Measurements from ENCODE around the gene MXRA7. TPM values are rescaled to one million over a fixed set of nuclear protein-coding genes. Genes with fewer than 3 reads are reported as not detected.

MXRA7 gene
- total RNA-seq, 4 donors from 2014 or later = 362 to 576 (median 421) TPM

DNA sequence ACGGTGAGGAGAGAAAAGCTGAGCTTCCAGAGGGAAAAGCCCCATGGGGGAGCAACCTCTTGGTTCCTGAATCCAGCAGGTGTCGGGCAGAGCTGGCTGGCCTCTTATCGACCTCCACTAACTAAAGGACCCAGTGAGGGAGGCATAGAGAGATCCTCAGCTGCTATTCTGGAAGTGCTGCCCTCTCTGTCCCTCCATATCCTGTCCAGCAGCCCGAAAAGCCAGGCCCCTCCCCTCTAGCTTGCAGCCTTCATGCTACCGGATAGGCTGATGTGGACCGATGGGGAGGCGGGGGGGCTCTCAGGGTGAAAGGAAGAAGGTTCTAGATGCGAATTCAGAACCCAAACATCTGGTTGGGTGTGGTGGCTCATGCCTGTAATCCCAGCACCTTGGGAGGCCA, 24.9 kb downstream of the MXRA7 start:
- Histone ChIP-seq H3K27me3 (no peaks in the 10 kb centered on the region), H3K27ac (peak overlapping the region; percentile 88 to 94 (median 93)), H3K36me3 (peaks cover 15 to 17% of the 10 kb centered on the region in 2 donors), H3K9me3 (no peaks in the 10 kb centered on the region), H3K4me3 (replicated peaks in 1 of 3) (no peak overlapping the region), H3K4me1 (peaks cover 31 to 83% of the 10 kb centered on the region in 2 donors)
- intact Hi-C loops (cut with DNase I) = loop anchor here (10.0 kb wide), 1 partner anchor 161 kb away; no protein-coding TSS in a partner anchor
- no peak for DNase-seq
- WGBS, 2 donors = 71 to 87% methylated on average over 8 of the region's 8 CpGs
- TF ChIP-seq, protein P1, sequence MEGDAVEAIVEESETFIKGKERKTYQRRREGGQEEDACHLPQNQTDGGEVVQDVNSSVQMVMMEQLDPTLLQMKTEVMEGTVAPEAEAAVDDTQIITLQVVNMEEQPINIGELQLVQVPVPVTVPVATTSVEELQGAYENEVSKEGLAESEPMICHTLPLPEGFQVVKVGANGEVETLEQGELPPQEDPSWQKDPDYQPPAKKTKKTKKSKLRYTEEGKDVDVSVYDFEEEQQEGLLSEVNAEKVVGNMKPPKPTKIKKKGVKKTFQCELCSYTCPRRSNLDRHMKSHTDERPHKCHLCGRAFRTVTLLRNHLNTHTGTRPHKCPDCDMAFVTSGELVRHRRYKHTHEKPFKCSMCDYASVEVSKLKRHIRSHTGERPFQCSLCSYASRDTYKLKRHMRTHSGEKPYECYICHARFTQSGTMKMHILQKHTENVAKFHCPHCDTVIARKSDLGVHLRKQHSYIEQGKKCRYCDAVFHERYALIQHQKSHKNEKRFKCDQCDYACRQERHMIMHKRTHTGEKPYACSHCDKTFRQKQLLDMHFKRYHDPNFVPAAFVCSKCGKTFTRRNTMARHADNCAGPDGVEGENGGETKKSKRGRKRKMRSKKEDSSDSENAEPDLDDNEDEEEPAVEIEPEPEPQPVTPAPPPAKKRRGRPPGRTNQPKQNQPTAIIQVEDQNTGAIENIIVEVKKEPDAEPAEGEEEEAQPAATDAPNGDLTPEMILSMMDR (IDR thresholded peaks at IDR 0.05) = no peak
- no peak for TF ChIP-seq POLR2A (IDR thresholded peaks at IDR 0.05)

DNA sequence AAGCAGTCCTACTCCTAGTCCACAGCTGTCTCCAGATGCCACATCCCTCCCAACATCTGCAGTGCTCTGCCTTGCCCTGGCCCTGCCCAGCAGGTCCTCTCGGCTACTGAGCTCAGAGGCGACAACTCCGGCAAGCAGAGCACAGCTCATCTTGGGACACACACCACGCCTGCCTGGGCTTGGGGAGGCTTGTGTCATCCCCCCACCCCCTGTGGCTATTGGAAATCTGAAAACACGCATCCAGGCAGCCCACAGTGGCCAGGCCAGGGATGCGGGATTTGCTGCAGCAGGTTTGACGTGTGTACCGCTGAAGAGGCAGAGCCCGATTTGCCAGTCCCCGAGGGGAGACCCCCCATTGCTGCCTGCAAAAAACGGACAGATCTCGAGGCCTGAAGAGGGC, 25.4 kb downstream of the MXRA7 start:
- WGBS, 2 donors = 81 to 89% methylated on average over 6 to 11 of the region's 12 CpGs
- DNase-seq = no peak
- peaks cover 15 to 20% of the 10 kb centered on the region in 2 donors for H3K36me3 ChIP-seq
- no peak for TF ChIP-seq POLR2A (IDR thresholded peaks at IDR 0.05)
- H3K4me1 ChIP-seq = peaks cover 31 to 80% of the 10 kb centered on the region in 2 donors
- peak overlapping the region in 2 of 3 donors; percentile 93 to 94 for H3K27ac ChIP-seq
- H3K27me3 ChIP-seq = no peaks in the 10 kb centered on the region
- H3K9me3 ChIP-seq = no peaks in the 10 kb centered on the region
- intact Hi-C loops (cut with DNase I) = loop anchor here (10.0 kb wide), 1 partner anchor 161 kb away; no protein-coding TSS in a partner anchor
- no peak overlapping the region for H3K4me3 ChIP-seq (replicated peaks in 1 of 3)

DNA sequence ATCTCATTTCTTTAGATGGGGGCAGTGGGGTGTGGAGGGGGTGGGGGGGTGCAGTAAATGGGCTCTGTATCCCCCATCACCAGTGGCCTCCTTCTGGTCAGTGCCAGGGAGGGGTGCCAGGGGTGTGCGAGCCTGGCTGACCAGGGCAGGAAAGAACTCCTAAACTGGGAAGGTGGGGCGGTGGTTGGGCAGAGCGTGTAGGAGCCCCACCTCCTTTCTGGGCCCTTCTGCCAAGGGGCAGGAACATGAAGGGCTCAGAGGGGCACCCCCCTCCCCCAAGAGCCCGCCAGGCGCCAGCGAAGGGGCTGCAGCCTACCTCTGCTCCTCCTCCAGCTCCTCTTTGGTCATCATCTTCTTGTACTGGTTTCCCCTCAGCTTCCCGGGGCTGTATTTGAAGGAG, 26.0 kb downstream of the MXRA7 start:
- peaks cover 15 to 21% of the 10 kb centered on the region in 2 donors for H3K36me3 ChIP-seq
- H3K4me3 ChIP-seq (replicated peaks in 1 of 3) = no peak overlapping the region
- TF ChIP-seq, protein P1 (IDR thresholded peaks at IDR 0.05) = no peak
- TF ChIP-seq POLR2A (IDR thresholded peaks at IDR 0.05) = no peak
- H3K27ac ChIP-seq = peak overlapping the region in 2 of 3 donors; percentile 24 to 94
- DNase-seq = no peak
- peaks cover 31 to 78% of the 10 kb centered on the region in 2 donors for H3K4me1 ChIP-seq
- 81 to 82% methylated on average over 2 to 7 of the region's 7 CpGs for WGBS, 2 donors
- no peaks in the 10 kb centered on the region for H3K27me3 ChIP-seq
- intact Hi-C loops (cut with DNase I) = loop anchor here (10.0 kb wide), 1 partner anchor 160 kb away; no protein-coding TSS in a partner anchor
- no peaks in the 10 kb centered on the region for H3K9me3 ChIP-seq

DNA sequence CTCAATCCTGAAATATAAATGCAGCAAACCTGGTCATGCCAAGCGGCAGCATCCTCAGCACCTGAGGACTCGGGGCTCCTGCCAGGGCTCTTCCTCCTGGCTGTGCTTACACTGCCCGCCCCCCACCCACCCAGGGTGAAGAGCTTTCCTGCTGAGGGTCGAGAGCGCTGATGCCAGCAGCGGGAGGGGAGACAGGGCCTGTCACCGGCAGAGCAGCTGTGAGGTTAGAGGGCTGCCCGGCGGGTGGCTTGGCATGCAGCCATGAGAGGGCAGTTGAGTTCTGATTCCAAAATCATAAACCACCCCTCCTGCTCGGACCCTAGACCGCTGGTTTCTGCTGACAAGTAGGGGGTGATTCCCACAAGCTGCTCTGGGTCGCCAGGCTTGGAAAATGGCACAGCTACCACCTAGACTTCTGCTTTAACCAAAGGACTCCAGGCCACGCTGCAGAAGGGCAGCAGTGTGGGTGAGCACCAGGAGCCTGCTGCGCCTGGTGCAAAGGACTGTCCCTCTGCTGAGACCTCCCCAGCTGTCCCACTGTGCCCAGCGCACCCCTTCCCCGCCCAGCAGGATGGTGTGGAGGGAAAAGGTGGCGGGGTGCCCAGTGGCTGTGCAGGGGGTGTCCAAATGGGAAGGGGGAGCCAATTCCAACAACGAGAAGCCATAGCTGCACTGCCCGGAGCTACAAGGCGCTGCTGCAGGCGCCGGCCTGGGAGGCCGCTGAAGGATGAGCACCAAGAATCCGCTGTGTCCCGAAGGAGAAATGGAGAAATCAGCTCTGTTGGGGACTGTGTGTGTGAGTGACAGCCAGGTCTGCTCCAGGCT, 26.6 kb downstream of the MXRA7 start:
- intact Hi-C loops (cut with DNase I) = loop anchor here (10.0 kb wide), 1 partner anchor 159 kb away; no protein-coding TSS in a partner anchor
- no peak overlapping the region for H3K4me3 ChIP-seq (replicated peaks in 1 of 3)
- DNase-seq = no peak
- WGBS, 2 donors = 67 to 78% methylated on average over 12 to 16 of the region's 25 CpGs
- H3K27ac ChIP-seq = peak overlapping the region in 1 of 3 donors; percentile 11
- H3K36me3 ChIP-seq = peaks cover 15 to 21% of the 10 kb centered on the region in 2 donors
- no peak for TF ChIP-seq POLR2A (IDR thresholded peaks at IDR 0.05)
- TF ChIP-seq, protein P1 (IDR thresholded peaks at IDR 0.05) = no peak
- H3K27me3 ChIP-seq = no peaks in the 10 kb centered on the region
- H3K9me3 ChIP-seq = no peaks in the 10 kb centered on the region
- peaks cover 31 to 72% of the 10 kb centered on the region in 2 donors for H3K4me1 ChIP-seq

DNA sequence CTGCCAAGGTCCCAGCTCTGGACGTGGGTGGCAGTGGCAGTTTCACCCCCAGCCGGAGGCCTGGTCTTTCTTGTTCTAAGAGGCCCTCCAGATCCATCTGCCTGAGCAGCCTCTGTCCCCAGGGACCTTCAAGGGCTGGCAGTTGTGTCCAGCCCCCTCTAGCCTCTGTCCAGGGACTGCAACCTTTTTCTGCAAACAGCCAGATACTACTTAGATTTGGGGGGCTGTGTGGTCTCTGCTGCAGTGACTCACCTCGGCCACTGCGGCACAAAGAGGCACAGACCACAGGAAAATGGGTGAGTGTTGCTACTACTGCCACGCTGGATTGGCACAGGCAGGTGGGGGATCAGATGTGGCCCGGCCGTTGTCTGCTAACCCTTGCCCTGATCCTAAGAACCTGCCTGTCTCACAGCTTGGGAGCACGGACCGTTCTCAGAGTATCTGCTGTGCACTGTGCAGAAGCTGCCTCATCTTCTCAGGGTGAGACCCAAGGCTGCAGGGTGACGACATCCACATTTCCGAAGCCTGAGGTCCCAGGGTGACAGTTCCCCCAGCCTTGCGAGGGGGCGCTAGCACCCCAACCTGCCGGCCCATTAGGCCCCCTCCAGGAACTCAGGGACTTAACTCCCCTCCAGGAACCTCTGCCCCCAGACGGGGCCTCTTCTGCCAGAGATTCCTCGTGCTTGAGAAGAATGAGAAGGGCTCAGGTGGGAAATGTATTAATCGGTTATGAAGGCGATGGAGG, 27.6 kb downstream of the MXRA7 start:
- peaks cover 29 to 64% of the 10 kb centered on the region in 2 donors for H3K4me1 ChIP-seq
- intact Hi-C loops (cut with DNase I) = loop anchor here (10.0 kb wide), 1 partner anchor 158 kb away; no protein-coding TSS in a partner anchor
- peak overlapping the region in 1 of 3 donors; percentile 33 for H3K27ac ChIP-seq
- H3K36me3 ChIP-seq = peaks cover 15 to 21% of the 10 kb centered on the region in 2 donors
- WGBS, 2 donors = 75 to 77% methylated on average over 15 to 17 of the region's 18 CpGs
- no peak overlapping the region for H3K4me3 ChIP-seq (replicated peaks in 1 of 3)
- DNase-seq = no peak
- H3K9me3 ChIP-seq = no peaks in the 10 kb centered on the region
- H3K27me3 ChIP-seq = no peaks in the 10 kb centered on the region
- TF ChIP-seq, protein P1 (IDR thresholded peaks at IDR 0.05) = no peak
- TF ChIP-seq POLR2A (IDR thresholded peaks at IDR 0.05) = no peak
